Activated T-helper 17 cell treated with anti-CD3 and anti-CD28 coated beads, Interleukin-2, amount 50 U/mL, for 72 hours (primary cell): ENCODE data around the gene FSTL4. TPM values are rescaled to one million over a fixed set of nuclear protein-coding genes. Genes with fewer than 3 reads are reported as not detected.
A peak's percentile ranks its signal among the peaks of the same experiment; 100 is the strongest.

Experiments
- ATAC-seq: fragments of 150-1000 bp; cut with Tn5 transposase; replicated peaks from 2 replicates; pipeline ENCODE4 v1.10.0; 2021; ENCODE audit warnings: mild to moderate bottlenecking, moderate library complexity
- H3K27ac Mint-ChIP-seq: one replicate; pipeline ENCODE4 v1.8.0; 2022; ENCODE audit warnings: mixed read lengths
- H3K27me3 Mint-ChIP-seq: one replicate; pipeline ENCODE4 v1.8.0; 2022; ENCODE audit warnings: mixed read lengths
- H3K36me3 Mint-ChIP-seq: one replicate; pipeline ENCODE4 v1.8.0; 2022; ENCODE audit warnings: low read depth, mild to moderate bottlenecking, mixed read lengths
- H3K4me1 Mint-ChIP-seq: one replicate; pipeline ENCODE4 v1.8.0; 2022; ENCODE audit warnings: mixed read lengths
- H3K4me3 Mint-ChIP-seq: one replicate; pipeline ENCODE4 v1.8.0; 2022; ENCODE audit warnings: mild to moderate bottlenecking, mixed read lengths
- H3K9me3 Mint-ChIP-seq: one replicate; pipeline ENCODE4 v1.8.0; 2022; ENCODE audit warnings: mixed read lengths
- total RNA-seq, 2 donors: library from RNA; stranded (reverse); gene quantifications; one replicate each; pipeline ENCODE4 v1.2.3, GENCODE V29; 2022

The FSTL4 gene
- total RNA-seq, 2 donors from 2014 or later: 0.24 TPM; not detected in 1

DNA sequence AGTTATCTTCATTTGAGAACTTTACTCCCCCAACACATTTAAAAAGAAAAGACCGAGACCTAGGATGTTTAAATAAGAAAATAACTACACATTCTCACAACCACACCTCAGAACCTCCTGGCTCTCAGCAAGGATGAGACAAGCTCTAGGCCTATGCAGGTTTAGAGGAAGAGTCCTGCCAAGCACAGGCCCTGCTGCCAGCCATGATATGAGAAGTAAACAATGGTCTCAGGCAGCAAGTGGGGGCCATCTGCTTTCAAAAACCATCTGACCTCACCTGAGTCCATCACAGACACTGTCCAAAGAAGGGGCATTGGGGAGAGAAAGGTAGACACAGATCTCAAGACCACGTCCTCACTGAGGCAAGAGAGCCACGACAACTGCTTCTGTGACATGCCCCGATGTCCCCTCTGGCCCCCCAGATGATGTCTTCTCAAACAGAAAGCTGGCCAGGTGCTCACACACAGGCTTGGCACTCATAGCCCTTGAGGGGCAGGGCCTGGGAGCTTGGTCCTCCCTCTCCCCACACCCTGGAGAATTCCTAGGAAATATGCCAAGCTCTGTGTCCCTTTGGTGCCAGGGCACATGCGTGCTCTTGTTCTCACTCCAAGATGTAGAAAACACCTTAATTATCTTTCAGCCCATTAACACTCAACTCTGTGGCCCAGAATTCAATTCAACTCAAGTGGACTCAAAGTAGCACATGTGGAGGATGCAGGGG is 150.4 kb downstream of the FSTL4 start:
- H3K4me1 Mint-ChIP-seq: peaks cover 4% of the 10 kb centered on the region
- no peaks in the 10 kb centered on the region for H3K36me3 Mint-ChIP-seq
- H3K4me3 Mint-ChIP-seq: no peak overlapping the region
- H3K27ac Mint-ChIP-seq: no peak overlapping the region
- no peak for ATAC-seq
- no peaks in the 10 kb centered on the region for H3K27me3 Mint-ChIP-seq
- H3K9me3 Mint-ChIP-seq: no peaks in the 10 kb centered on the region

DNA sequence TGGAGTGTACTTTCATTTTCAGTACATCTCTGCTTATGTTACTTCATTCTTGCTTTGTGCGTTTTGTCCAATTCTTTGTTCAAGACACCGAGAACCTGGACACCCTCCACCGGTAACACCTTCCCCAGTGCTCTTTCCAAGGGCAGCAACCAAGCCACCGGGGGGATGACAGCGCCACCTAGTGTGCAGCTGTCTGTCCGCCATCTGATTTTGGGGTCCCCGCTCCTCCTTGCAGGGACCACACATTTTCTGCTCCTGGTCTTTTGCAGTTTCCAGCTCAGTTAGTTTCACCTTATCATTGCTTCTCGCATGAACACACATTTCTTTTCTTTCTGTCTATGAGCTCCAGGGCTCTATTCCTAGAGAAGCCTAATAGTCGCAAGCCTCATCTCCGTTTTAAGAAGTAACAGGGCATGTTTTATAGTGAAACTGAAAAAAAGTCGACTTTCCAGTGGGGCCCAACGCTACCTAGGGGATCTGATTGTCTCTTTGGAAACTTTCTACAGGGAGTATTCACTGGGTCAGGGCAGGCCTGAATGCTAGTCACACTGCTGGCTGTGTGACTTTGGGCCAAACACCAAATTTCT is 152.1 kb downstream of the FSTL4 start:
- Mint-ChIP-seq H3K27me3 (no peaks in the 10 kb centered on the region), H3K27ac (no peak overlapping the region), H3K4me3 (peak overlapping the region; percentile 6), H3K4me1 (peaks cover 4% of the 10 kb centered on the region), H3K36me3 (no peaks in the 10 kb centered on the region), H3K9me3 (no peaks in the 10 kb centered on the region)
- ATAC-seq: peak; percentile 26

DNA sequence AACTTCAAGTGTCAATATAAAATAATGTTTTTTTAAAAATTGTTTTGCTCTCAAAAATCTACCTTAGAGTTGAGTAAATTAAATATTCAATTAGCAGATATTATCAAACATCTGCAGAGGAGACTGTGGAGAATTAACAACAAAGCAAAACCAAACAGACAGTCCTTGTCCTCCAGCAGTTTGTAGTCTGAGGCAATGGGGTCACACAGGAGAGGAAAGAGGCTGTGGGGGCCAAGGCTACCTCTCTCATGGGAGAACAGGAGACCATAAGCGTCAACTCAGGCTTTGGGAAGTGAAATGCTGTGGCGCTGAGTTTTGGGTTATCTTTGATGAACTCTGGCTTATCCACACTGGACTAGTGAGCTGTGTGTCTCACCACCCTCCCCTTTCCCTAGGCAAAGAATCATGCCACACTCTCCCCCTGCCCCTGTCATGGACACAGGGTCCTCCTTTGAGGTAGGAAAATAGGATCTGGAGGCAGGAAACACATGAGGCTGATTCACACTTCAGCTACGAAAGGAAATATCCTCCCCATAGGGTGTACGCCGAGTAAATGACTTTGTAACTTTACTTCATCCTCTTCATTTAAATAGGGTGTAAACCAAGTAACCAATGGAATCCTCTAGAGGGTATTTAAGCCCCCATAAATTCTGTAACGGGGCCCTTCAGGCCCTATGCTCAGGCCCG is 152.7 kb downstream of the FSTL4 start:
- H3K27me3 Mint-ChIP-seq: no peaks in the 10 kb centered on the region
- ATAC-seq: no peak
- H3K4me3 Mint-ChIP-seq: peak overlapping the region; percentile 6
- no peaks in the 10 kb centered on the region for H3K9me3 Mint-ChIP-seq
- H3K27ac Mint-ChIP-seq: no peak overlapping the region
- peaks cover 4% of the 10 kb centered on the region for H3K4me1 Mint-ChIP-seq
- H3K36me3 Mint-ChIP-seq: no peaks in the 10 kb centered on the region

DNA sequence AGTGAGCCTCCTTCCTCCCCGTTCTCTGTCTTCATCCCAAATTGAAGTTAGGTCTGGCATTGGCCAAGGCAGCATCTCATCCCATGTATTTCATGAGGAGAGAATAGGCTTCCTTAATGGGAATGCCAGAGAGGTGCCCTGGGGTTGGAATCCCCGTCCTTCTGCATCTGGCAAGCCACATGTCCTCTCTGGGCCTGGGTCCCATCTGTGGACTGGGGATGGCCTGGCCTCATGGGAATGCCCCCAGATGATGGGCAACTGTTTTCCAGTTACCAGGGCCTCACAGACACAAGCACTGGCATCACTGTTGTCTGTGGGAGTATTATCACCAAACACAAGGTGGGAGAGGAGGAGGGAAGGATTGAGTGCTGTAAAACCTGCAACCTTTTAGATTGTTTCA is 153.9 kb downstream of the FSTL4 start:
- Mint-ChIP-seq H3K9me3 (no peaks in the 10 kb centered on the region), H3K27me3 (no peaks in the 10 kb centered on the region), H3K4me1 (peaks cover 4% of the 10 kb centered on the region), H3K36me3 (no peaks in the 10 kb centered on the region), H3K27ac (no peak overlapping the region), H3K4me3 (no peak overlapping the region)
- ATAC-seq: no peak

DNA sequence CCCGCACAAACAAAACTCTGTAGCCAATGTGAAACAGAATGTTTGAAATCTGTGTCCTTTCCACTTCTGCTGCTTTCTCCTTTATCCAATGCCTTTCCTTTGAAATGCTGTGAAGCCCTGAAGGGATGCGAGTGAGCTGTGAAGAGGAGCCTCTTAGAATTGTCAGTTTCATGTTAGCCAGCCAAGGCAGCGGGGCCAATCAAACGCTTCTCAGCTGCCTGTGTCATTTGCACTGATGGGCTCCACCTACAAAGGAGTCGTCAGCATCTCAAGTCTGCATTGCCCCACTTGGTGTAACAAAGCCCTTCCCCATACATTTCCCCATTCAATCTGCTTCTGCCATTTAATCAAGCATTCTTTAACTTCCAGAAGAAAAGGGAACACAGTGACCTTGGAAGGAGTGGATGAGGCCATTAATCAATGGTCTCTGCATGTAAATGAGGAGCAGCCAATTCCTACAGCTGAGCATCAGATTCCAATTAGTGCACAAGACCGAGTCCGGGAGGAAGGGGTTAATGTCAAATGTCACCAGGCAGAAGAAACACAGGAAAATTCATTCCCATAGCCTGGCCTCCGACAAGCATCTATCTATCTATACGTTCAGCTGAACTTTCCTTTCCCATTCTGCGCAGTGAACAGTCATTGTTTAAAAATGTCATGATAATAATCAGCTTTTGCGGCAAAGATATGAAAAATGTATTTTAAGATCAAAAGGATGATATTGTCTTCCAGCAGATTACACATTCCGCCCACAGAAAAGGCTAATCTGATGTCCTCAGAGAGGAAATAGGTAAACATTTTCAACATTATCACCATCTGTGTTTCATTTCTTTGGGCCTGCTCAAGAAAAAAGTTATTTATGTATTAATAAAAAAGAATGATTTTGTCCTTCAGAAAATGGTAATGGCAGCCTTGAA is 154.6 kb downstream of the FSTL4 start:
- H3K36me3 Mint-ChIP-seq: no peaks in the 10 kb centered on the region
- no peaks in the 10 kb centered on the region for H3K27me3 Mint-ChIP-seq
- H3K27ac Mint-ChIP-seq: no peak overlapping the region
- H3K4me3 Mint-ChIP-seq: no peak overlapping the region
- no peak for ATAC-seq
- H3K9me3 Mint-ChIP-seq: no peaks in the 10 kb centered on the region
- peaks cover 4% of the 10 kb centered on the region for H3K4me1 Mint-ChIP-seq

DNA sequence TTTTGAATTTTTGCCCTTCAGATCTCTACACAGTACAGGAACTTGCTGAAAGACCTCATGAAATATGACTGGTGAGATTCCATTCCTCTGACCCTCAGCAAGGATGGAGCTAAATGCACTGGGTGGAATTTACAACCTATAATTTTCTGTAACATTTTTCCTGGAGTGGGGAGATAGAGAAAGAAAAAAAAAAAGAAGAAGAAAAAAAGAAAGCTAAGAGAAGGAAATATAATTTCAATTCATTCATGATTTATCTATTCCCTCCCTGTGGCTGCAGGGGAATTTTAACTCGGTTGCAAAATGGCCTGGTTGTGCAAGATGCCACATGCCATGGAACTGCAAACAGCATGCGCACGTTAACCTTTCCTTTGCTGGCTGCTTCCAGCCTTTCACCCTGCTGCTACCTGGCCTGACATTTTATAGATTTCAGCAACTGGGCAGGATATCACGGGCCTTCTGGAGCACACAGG is 155.4 kb downstream of the FSTL4 start:
- H3K27ac Mint-ChIP-seq: no peak overlapping the region
- H3K4me1 Mint-ChIP-seq: peaks cover 4% of the 10 kb centered on the region
- H3K4me3 Mint-ChIP-seq: no peak overlapping the region
- ATAC-seq: no peak
- H3K9me3 Mint-ChIP-seq: no peaks in the 10 kb centered on the region
- H3K36me3 Mint-ChIP-seq: no peaks in the 10 kb centered on the region
- no peaks in the 10 kb centered on the region for H3K27me3 Mint-ChIP-seq

DNA sequence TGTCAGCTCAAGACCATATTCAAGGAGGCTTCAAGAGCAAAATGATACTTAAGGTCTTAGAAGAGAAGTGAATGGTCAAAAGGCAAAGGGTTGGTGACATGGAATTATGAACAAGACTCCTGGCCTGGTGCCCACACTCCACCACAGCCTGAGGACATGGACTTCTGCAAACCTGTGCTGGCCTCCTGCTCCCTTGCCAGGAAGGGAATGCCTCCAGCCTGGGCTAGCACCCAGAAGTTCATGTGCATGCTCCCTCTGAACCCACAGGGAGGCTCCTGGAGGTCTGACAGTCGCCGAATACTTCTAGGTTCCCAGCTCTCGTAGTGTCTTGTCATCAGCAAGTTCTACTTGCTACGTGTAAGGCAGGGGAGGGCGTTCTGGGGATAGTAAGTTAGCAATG is 156.7 kb downstream of the FSTL4 start:
- ATAC-seq: no peak
- H3K9me3 Mint-ChIP-seq: no peaks in the 10 kb centered on the region

DNA sequence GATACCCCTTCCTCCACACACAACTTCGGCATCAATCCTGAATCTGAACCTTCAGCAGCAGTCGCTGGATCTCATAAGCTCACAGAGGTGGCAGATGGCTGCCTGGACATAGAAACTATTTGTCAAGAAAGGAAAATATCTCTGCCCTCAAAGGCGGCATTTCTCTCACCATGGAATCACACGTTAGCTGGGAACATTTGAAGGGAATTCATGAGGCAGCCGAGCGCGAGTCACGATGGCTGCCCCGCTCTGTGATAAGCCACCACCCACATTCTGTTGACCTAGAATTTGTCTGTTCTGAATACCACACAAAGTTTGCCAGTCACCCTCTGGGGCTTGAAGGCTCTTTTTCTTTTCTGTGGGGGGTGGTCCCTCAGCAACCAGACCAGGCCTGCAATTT is 157.9 kb downstream of the FSTL4 start:
- no peaks in the 10 kb centered on the region for H3K9me3 Mint-ChIP-seq
- peaks cover 4% of the 10 kb centered on the region for H3K4me1 Mint-ChIP-seq
- no peaks in the 10 kb centered on the region for H3K36me3 Mint-ChIP-seq
- H3K4me3 Mint-ChIP-seq: no peak overlapping the region
- H3K27me3 Mint-ChIP-seq: peaks cover 8% of the 10 kb centered on the region
- no peak overlapping the region for H3K27ac Mint-ChIP-seq
- ATAC-seq: no peak

More for the DNA sequence above, 156.7 kb downstream of the FSTL4 start:
- H3K27ac Mint-ChIP-seq: no peak overlapping the region
- H3K36me3 Mint-ChIP-seq: no peaks in the 10 kb centered on the region
- H3K4me1 Mint-ChIP-seq: peaks cover 4% of the 10 kb centered on the region
- no peak overlapping the region for H3K4me3 Mint-ChIP-seq
- H3K27me3 Mint-ChIP-seq: peaks cover 1% of the 10 kb centered on the region

DNA sequence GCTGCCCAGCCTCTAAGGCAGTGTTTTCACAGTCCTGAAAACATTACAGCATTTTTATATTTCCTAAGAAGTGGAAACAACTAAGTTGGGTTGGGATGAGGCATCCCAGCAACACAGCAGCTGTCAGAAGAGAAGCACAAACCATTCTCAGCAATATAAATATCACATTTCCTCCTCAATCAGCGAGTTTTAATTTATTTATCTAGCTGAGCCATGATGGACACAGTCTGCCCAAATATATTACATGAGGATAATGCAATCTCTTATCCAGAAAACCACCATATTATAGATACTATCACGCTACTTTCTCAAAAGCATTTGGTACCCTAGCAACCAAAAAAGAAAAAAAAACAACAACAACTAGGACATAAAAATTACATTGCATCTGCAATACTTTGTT is 158.5 kb downstream of the FSTL4 start:
- ATAC-seq: no peak
- H3K4me3 Mint-ChIP-seq: no peak overlapping the region
- peaks cover 8% of the 10 kb centered on the region for H3K27me3 Mint-ChIP-seq
- no peaks in the 10 kb centered on the region for H3K36me3 Mint-ChIP-seq
- H3K9me3 Mint-ChIP-seq: no peaks in the 10 kb centered on the region
- H3K4me1 Mint-ChIP-seq: peaks cover 4% of the 10 kb centered on the region
- no peak overlapping the region for H3K27ac Mint-ChIP-seq

DNA sequence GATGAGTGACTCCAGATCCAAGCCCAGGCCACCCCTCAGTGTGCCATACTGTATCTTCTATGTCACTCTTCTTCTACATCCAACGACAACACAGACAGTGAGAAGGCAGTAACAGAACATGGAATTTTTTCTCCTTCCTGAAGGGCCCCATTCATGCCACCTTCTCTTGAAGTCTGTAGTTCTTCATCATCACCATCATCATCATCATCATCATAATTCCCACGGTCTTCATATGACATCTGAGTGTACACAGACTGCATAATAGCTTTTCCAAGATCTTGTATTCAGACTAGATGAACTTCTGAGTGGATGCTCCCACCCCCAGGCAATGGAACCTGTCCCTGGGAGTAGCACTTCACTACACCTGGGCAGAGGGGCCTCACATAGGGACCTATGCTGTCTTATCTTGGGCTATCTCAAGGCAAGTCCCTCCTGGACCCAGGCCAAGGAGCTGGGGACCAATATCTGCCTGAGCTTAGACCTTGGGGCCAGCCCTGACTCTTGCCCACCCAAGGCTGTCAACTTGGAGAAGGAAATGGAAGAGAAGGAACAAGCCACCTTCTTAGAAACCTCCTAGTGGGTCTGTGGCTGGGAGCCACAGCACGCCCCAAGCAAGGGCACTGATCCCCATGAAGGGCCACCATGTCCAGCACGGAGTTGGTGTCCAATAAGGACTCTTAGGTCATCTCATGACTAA is 159.1 kb downstream of the FSTL4 start:
- Mint-ChIP-seq H3K4me1 (peaks cover 4% of the 10 kb centered on the region), H3K4me3 (no peak overlapping the region), H3K36me3 (no peaks in the 10 kb centered on the region), H3K27ac (no peak overlapping the region), H3K9me3 (no peaks in the 10 kb centered on the region), H3K27me3 (peaks cover 8% of the 10 kb centered on the region)
- ATAC-seq: no peak

DNA sequence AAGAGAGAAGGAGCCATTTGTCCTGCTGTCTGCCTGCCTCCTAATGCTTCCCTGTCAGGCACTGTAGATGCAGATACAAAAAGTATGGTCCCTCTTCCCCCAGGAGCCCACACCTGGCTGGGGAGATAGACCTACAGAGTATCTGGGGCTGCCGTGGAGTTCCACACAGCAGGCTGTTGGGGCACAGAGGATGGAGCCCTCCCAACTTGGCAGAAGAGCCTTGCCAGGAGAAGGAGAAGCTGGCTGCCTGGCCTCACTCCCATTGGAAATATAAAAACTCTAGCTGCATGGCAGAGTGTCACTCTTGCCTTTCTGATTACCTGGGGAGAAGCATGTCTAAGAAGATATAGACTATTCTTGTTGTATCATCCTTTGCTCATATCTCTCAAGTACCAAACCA is 160.4 kb downstream of the FSTL4 start:
- H3K27ac Mint-ChIP-seq: no peak overlapping the region
- H3K4me1 Mint-ChIP-seq: no peaks in the 10 kb centered on the region
- H3K9me3 Mint-ChIP-seq: no peaks in the 10 kb centered on the region
- H3K36me3 Mint-ChIP-seq: no peaks in the 10 kb centered on the region
- peaks cover 8% of the 10 kb centered on the region for H3K27me3 Mint-ChIP-seq
- H3K4me3 Mint-ChIP-seq: no peak overlapping the region
- no peak for ATAC-seq

DNA sequence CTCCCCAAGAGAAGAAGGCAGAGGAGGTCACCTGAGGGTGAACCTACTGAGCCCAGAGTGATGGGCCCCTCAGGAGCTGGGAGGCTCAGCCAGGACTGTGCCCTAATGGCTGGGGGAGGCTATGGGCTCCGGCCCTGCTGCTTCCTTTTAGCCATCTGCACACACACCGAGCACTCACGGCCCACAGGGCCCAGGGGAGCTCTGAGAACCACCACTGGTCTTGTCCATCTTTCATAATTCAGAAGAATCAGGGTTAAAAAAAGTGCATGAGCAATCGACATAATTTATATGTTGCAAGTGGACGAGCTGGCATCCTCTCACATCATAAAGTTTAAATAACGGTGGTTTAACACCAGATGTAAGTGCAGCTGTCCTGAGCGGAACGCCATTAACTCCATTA is 162.1 kb downstream of the FSTL4 start:
- no peak for ATAC-seq
- Mint-ChIP-seq H3K4me3 (no peak overlapping the region), H3K27ac (no peak overlapping the region), H3K9me3 (no peaks in the 10 kb centered on the region), H3K36me3 (no peaks in the 10 kb centered on the region), H3K4me1 (no peaks in the 10 kb centered on the region), H3K27me3 (peaks cover 8% of the 10 kb centered on the region)

DNA sequence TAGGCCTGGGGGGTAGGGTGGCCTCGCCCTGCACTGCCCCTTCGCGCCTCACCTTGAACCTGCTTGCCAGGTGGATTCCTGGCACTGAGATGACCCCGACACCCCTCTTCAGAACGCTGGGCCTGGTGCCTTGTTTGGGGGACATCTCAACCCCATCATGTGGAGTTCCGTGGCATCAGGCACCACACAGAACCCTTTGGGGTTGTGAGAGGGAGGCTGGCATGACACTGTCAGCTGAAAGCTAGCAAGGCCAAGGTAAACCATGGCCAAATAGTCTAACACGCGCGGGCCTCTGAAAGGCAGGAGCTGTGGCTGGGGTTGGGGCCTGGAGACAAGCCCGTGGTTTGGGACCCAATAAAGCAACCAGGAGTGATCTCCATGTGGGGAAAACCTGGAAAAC is 163.2 kb downstream of the FSTL4 start:
- Mint-ChIP-seq H3K27ac (no peak overlapping the region), H3K4me3 (no peak overlapping the region), H3K4me1 (no peaks in the 10 kb centered on the region), H3K36me3 (no peaks in the 10 kb centered on the region), H3K9me3 (no peaks in the 10 kb centered on the region), H3K27me3 (peaks cover 8% of the 10 kb centered on the region)
- ATAC-seq: no peak

DNA sequence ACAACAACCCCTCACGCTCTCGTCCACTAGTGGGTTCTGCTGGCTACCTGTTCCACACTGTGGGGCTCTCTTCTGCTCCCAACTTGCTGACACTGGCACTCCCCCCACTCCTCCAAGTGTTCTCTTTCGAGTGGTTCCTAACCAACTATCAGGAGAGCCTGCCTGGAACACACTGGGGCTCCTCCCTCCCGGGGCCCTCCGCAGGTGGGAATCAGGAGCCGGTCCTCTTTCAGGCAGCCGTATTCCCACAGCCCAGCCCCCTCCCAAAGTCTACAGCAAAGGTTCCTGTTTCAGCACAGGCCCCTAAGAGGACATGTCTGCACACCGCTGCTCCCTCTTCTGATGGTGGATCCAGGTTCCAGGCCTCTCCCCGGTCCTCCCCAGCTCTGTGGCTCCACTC is 165.9 kb downstream of the FSTL4 start:
- Mint-ChIP-seq H3K4me3 (no peak overlapping the region), H3K4me1 (peaks cover 4% of the 10 kb centered on the region), H3K36me3 (no peaks in the 10 kb centered on the region), H3K27ac (no peak overlapping the region), H3K9me3 (no peaks in the 10 kb centered on the region), H3K27me3 (peaks cover 11% of the 10 kb centered on the region)
- ATAC-seq: no peak
